ENCODE measurements around the gene RGS3. TPM values are rescaled to one million over a fixed set of nuclear protein-coding genes. Genes with fewer than 3 reads are reported as not detected.

RGS3 gene
- total RNA-seq, 1 donor from 2014 or later, result 42.7 TPM

- intact Hi-C loops (cut with micrococcal nuclease), result loop anchor here (2.0 to 10.0 kb wide), 2 partner anchors 137 to 429 kb away; partner anchors contain the start of gene SLC31A2
Measured at GRCh38 chr9:113583511-113584427, 120.2 kb downstream of the RGS3 start.

GRCh38 chr9:113584428-113585084 is 121.0 kb downstream of the RGS3 start:
- intact Hi-C loops (cut with micrococcal nuclease), result loop anchor here (10.0 kb wide), 1 partner anchor 430 kb away; the partner anchor contains the start of gene SLC31A2

GRCh38 chr9:113585085-113585442 is 121.5 kb downstream of the RGS3 start:
- intact Hi-C loops (cut with micrococcal nuclease), result loop anchor here (10.0 kb wide), 1 partner anchor 430 kb away; the partner anchor contains the start of gene SLC31A2

GRCh38 chr9:113585555-113585954 is 122.0 kb downstream of the RGS3 start:
- intact Hi-C loops (cut with micrococcal nuclease), result loop anchor here (10.0 kb wide), 1 partner anchor 431 kb away; the partner anchor contains the start of gene SLC31A2

GRCh38 chr9:113587471-113588031 is 124.0 kb downstream of the RGS3 start:
- intact Hi-C loops (cut with micrococcal nuclease), result loop anchor here (10.0 kb wide), 1 partner anchor 433 kb away; the partner anchor contains the start of gene SLC31A2

GRCh38 chr9:113588242-113588810 is 124.8 kb downstream of the RGS3 start:
- intact Hi-C loops (cut with micrococcal nuclease), result loop anchor here (10.0 kb wide), 1 partner anchor 434 kb away; the partner anchor contains the start of gene SLC31A2

GRCh38 chr9:113588936-113589335 is 125.4 kb downstream of the RGS3 start:
- intact Hi-C loops (cut with micrococcal nuclease), result loop anchor here (10.0 kb wide), 1 partner anchor 434 kb away; the partner anchor contains the start of gene SLC31A2

- intact Hi-C loops (cut with micrococcal nuclease), result loop anchor here (10.0 kb wide), 1 partner anchor 435 kb away; the partner anchor contains the start of gene SLC31A2
Measured at GRCh38 chr9:113589407-113589806, 125.9 kb downstream of the RGS3 start.

- intact Hi-C loops (cut with micrococcal nuclease), result loop anchor here (2.0 to 10.0 kb wide), 2 partner anchors 143 to 435 kb away; partner anchors contain the start of gene SLC31A2
Measured at GRCh38 chr9:113589890-113590289, 126.4 kb downstream of the RGS3 start.

- intact Hi-C loops (cut with micrococcal nuclease), result loop anchor here (2.0 kb wide), 1 partner anchor 144 kb away; no protein-coding TSS in a partner anchor
Measured at GRCh38 chr9:113590389-113590788, 126.9 kb downstream of the RGS3 start.

- intact Hi-C loops (cut with micrococcal nuclease), result loop anchor here (1.0 to 2.0 kb wide), 2 partner anchors 64 to 144 kb away; no protein-coding TSS in a partner anchor
Measured at GRCh38 chr9:113590991-113591898, 127.7 kb downstream of the RGS3 start.

- intact Hi-C loops (cut with micrococcal nuclease), result loop anchor here (1.0 to 2.0 kb wide), 2 partner anchors 63 to 145 kb away; no protein-coding TSS in a partner anchor
Measured at GRCh38 chr9:113591899-113592625, 128.5 kb downstream of the RGS3 start.

- intact Hi-C loops (cut with micrococcal nuclease), result loop anchor here (1.0 kb wide), 1 partner anchor 14 kb away; no protein-coding TSS in a partner anchor
Measured at GRCh38 chr9:113592876-113593575, 129.5 kb downstream of the RGS3 start.

GRCh38 chr9:113593682-113594281 is 130.3 kb downstream of the RGS3 start:
- intact Hi-C loops (cut with micrococcal nuclease), result loop anchor here (1.0 kb wide), 1 partner anchor 14 kb away; no protein-coding TSS in a partner anchor

GRCh38 chr9:113594484-113595299 is 131.2 kb downstream of the RGS3 start:
- intact Hi-C loops (cut with micrococcal nuclease), result no loop called here

- intact Hi-C loops (cut with micrococcal nuclease), result no loop called here
Measured at GRCh38 chr9:113596616-113597320, 133.2 kb downstream of the RGS3 start.
